B cell (primary cell): ENCODE data around the gene OFD1. TPM values are rescaled to one million over a fixed set of nuclear protein-coding genes. Genes with fewer than 3 reads are reported as not detected.

Source experiments
- ATAC-seq: fragments of 200-7000 bp; cut with Tn5 transposase; one replicate; pipeline ENCODE4 v1.10.0; 2021; ENCODE audit warnings: low read depth, mild to moderate bottlenecking, moderate number of reproducible peaks, moderate library complexity
- CTCF ChIA-PET: fragments of 350-600 bp; sonication (Branson Sonifier 250); formaldehyde crosslinking; loops from one replicate; lab custom pipeline; 2021; ENCODE audit warnings: antibody characterized with exemption, inconsistent platforms; lab: Charles Lee
- POLR2A ChIA-PET: fragments of 350-600 bp; sonication (Branson Sonifier 250); formaldehyde crosslinking; loops from one replicate; lab custom pipeline; 2021; ENCODE audit warnings: antibody characterized with exemption; lab: Charles Lee
- DNase-seq: peaks from one replicate; pipeline ENCODE4 v3.0.0; 2013
- H2AFZ ChIP-seq: 2 replicates; pipeline ENCODE4 v1.6.1; 2012; ENCODE audit warnings: mild to moderate bottlenecking, low read depth, low read length; ENCODE audit not compliant: insufficient read depth, poor library complexity, severe bottlenecking
- H3K27ac ChIP-seq, 2 donors: 1 replicate in 1 of 2; 2 replicates in 1 of 2; pipeline ENCODE4 v1.5.1; 2012 to 2013; ENCODE audit warnings: low read length in 2 of 2, mild to moderate bottlenecking in 2 of 2, moderate library complexity in 1 of 2
- H3K27me3 ChIP-seq, 4 experiments: fragments of 200-600 bp in 1 of 4; sonication (generic) in 1 of 4; replicated peaks in 1 of 4; 1 replicate in 2 of 4; 2 replicates in 2 of 4; pipeline versions ENCODE4 v1.6.1 to v1.7.0; 2013 to 2016; ENCODE audit warnings: low read length in 3 of 4, mild to moderate bottlenecking in 2 of 4, mixed read lengths in 1 of 4, moderate library complexity in 1 of 4; ENCODE audit not compliant: insufficient read depth in 4 of 4, control insufficient read depth in 3 of 4; ENCODE audit errors: control extremely low read depth in 1 of 4
- H3K36me3 ChIP-seq, 2 experiments: replicated peaks in 1 of 2; 1 replicate in 1 of 2; 2 replicates in 1 of 2; pipeline versions ENCODE4 v1.6.1 to v1.7.1; 2013; ENCODE audit warnings: low read length in 1 of 2; ENCODE audit not compliant: insufficient read depth in 2 of 2, control insufficient read depth in 1 of 2; ENCODE audit errors: control extremely low read depth in 1 of 2, extremely low read depth in 1 of 2
- H3K4me1 ChIP-seq, 2 donors: fragments of 200-600 bp in 1 of 2; sonication (generic) in 1 of 2; 1 replicate in 1 of 2; 2 replicates in 1 of 2; pipeline versions ENCODE4 v1.5.1 to v1.6.1; 2013 to 2017; ENCODE audit warnings: low read length in 2 of 2; ENCODE audit not compliant: control insufficient read depth in 2 of 2, insufficient read depth in 2 of 2
- H3K4me2 ChIP-seq: replicated peaks from 2 replicates; pipeline ENCODE3; 2012; ENCODE audit warnings: mild to moderate bottlenecking, low read depth, low read length; ENCODE audit not compliant: poor library complexity, severe bottlenecking
- H3K4me3 ChIP-seq, 5 experiments: fragments of 200-600 bp in 1 of 5; sonication (generic) in 1 of 5; 1 replicate in 3 of 5; 2 replicates in 2 of 5; pipeline versions ENCODE4 v1.5.1 to v1.7.0; 2011 to 2016; ENCODE audit warnings: low read length in 4 of 5, mild to moderate bottlenecking in 4 of 5, low read depth in 2 of 5, control low read depth in 1 of 5, moderate library complexity in 1 of 5; ENCODE audit not compliant: insufficient read depth in 1 of 5; ENCODE audit errors: control extremely low read depth in 1 of 5, extremely low read depth in 1 of 5
- H3K79me2 ChIP-seq: fragments of 200-600 bp; sonication (generic); one replicate; pipeline ENCODE4 v1.6.0; 2016; ENCODE audit warnings: low read length; ENCODE audit not compliant: control insufficient read depth, insufficient read depth
- H3K9ac ChIP-seq: fragments of 200-600 bp; sonication (generic); 2 replicates; pipeline ENCODE4 v1.6.1; 2017; ENCODE audit warnings: mild to moderate bottlenecking, low read length, moderate library complexity
- H3K9me3 ChIP-seq, 3 donors: one replicate each; pipeline versions ENCODE4 v1.6.1 to v1.7.1; 2013; ENCODE audit warnings: low read length in 2 of 3; ENCODE audit not compliant: control insufficient read depth in 2 of 3, insufficient read depth in 1 of 3; ENCODE audit errors: control extremely low read depth in 1 of 3
- H4K20me1 ChIP-seq: 2 replicates; pipeline ENCODE4 v1.6.0; 2012; ENCODE audit warnings: mild to moderate bottlenecking, low read length; ENCODE audit not compliant: insufficient read depth, control insufficient read depth, poor library complexity, severe bottlenecking
- H3K27ac Mint-ChIP-seq: one replicate; pipeline ENCODE4 v1.8.0; 2021; ENCODE audit warnings: mixed read lengths
- H3K27me3 Mint-ChIP-seq: one replicate; pipeline ENCODE4 v1.8.0; 2021; ENCODE audit warnings: mixed read lengths
- H3K4me1 Mint-ChIP-seq: one replicate; pipeline ENCODE4 v1.8.0; 2021; ENCODE audit warnings: mixed read lengths
- H3K4me3 Mint-ChIP-seq: one replicate; pipeline ENCODE4 v1.8.0; 2021; ENCODE audit warnings: mixed read lengths
- H3K9me3 Mint-ChIP-seq: one replicate; pipeline ENCODE4 v1.8.0; 2022; ENCODE audit warnings: mixed read lengths; ENCODE audit not compliant: insufficient read depth
- EZH2 ChIP-seq: IDR thresholded peaks from 2 replicates; pipeline ENCODE4 v1.6.1; 2012; ENCODE audit warnings: borderline replicate concordance, low read depth, mild to moderate bottlenecking, moderate library complexity, low read length; ENCODE audit not compliant: insufficient read depth, poor library complexity, severe bottlenecking
- WGBS: methylation state at CpG from one replicate; pipeline ENCODE4 v1.1.5; 2013; ENCODE audit warnings: missing lambda C conversion rate; ENCODE audit not compliant: insufficient coverage; 5-methylcytosine and 5-hydroxymethylcytosine counted together
- intact Hi-C: fragments of 100-400 bp; cut with micrococcal nuclease; formaldehyde crosslinking; loops from one replicate; pipeline ENCODE4 v1.10.0; 2022
- polyA plus RNA-seq: library from polyadenylated mRNA; depleted of rRNA; stranded (reverse); fragments of >200 nt; gene quantifications from 2 replicates; pipeline ENCODE4 v1.2.3, GENCODE V29; 2012
- total RNA-seq, 2 donors: library from RNA; stranded (reverse); fragments of 120-200 nt in 1 of 2; gene quantifications; 1 replicate in 1 of 2; 2 replicates in 1 of 2; pipeline versions ENCODE4 v1.2.3 to v1.2.4, GENCODE V29; 2013 to 2022
- TF ChIP-seq, protein P1 (sequence below): fragments of 200-600 bp; IDR thresholded peaks from one replicate; pipeline ENCODE4 v1.8.0; 2022; ENCODE audit warnings: antibody characterized with exemption, mild to moderate bottlenecking

OFD1 gene
- total and polyA plus RNA-seq, 2 donors (not counting 1 experiment from before 2014, with no cell fraction given) = 40.6 to 84.9 TPM

DNA sequence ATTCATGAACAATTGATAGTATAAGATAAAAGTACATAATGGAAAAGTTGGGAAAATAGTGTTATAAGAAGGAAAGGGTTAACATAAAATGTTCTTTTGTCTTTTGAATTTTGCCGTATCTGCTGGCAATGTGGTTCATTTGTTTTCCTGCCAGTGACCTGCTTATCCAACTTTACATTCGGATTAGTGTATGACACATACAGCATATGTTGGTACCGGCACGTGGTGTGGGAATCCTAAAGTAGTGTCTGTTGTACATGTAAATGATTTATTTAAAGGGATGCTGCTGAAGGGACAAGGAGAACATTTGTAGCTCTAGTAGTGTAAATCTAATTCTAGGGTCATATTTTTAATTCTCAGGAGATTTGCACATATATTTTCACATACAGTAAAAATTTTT, 34.2 kb upstream of the OFD1 start:
- DNase-seq = no peak
- intact Hi-C loops = no loop called here
- H3K9me3 ChIP-seq = no peaks in the 10 kb centered on the region
- H3K4me2 ChIP-seq = no peak overlapping the region
- peaks cover 22% of the 10 kb centered on the region for H4K20me1 ChIP-seq
- H3K27me3 ChIP-seq = no peaks in the 10 kb centered on the region
- H3K9ac ChIP-seq = no peak overlapping the region
- ChIA-PET CTCF (interaction anchor here (0.7 kb wide), 1 partner anchor 835 kb away, joined by 3 read pairs; no protein-coding TSS in a partner anchor), POLR2A (interaction anchor here (0.7 kb wide), 1 partner anchor 262 kb away, joined by 4 read pairs; no protein-coding TSS in a partner anchor)
- Mint-ChIP-seq H3K27ac (no peak overlapping the region), H3K4me3 (no peak overlapping the region), H3K4me1 (peaks cover 69% of the 10 kb centered on the region), H3K27me3 (no peaks in the 10 kb centered on the region), H3K9me3 (no peaks in the 10 kb centered on the region)
- TF ChIP-seq EZH2 = no peak
- TF ChIP-seq, protein P1, sequence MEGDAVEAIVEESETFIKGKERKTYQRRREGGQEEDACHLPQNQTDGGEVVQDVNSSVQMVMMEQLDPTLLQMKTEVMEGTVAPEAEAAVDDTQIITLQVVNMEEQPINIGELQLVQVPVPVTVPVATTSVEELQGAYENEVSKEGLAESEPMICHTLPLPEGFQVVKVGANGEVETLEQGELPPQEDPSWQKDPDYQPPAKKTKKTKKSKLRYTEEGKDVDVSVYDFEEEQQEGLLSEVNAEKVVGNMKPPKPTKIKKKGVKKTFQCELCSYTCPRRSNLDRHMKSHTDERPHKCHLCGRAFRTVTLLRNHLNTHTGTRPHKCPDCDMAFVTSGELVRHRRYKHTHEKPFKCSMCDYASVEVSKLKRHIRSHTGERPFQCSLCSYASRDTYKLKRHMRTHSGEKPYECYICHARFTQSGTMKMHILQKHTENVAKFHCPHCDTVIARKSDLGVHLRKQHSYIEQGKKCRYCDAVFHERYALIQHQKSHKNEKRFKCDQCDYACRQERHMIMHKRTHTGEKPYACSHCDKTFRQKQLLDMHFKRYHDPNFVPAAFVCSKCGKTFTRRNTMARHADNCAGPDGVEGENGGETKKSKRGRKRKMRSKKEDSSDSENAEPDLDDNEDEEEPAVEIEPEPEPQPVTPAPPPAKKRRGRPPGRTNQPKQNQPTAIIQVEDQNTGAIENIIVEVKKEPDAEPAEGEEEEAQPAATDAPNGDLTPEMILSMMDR = no peak
- no peak overlapping the region for H3K4me3 ChIP-seq
- 94% methylated on average over 3 of the region's 4 CpGs for WGBS
- no peak overlapping the region for H3K27ac ChIP-seq
- no peak for ATAC-seq
- H3K4me1 ChIP-seq = peaks cover 39 to 57% of the 10 kb centered on the region in 2 donors
- no peak overlapping the region for H2AFZ ChIP-seq
- H3K36me3 ChIP-seq = peaks cover 0 to 2% of the 10 kb centered on the region in 2 experiments
- peaks cover 75% of the 10 kb centered on the region for H3K79me2 ChIP-seq

- 80% methylated on average over 1 of the region's 5 CpGs for WGBS
- H3K4me3 Mint-ChIP-seq = no peak overlapping the region
- no peak overlapping the region for H3K27ac Mint-ChIP-seq
- intact Hi-C loops = no loop called here
- H3K27me3 Mint-ChIP-seq = no peaks in the 10 kb centered on the region
- POLR2A ChIA-PET = no interaction called here
- ATAC-seq = no peak
- H3K36me3 ChIP-seq = peaks cover 0 to 2% of the 10 kb centered on the region in 2 experiments
- H3K27me3 ChIP-seq = no peaks in the 10 kb centered on the region
- peaks cover 22% of the 10 kb centered on the region for H4K20me1 ChIP-seq
- CTCF ChIA-PET = interaction anchor here (0.9 kb wide), 1 partner anchor 43 kb away, joined by 3 read pairs; no protein-coding TSS in a partner anchor
- no peak overlapping the region for H2AFZ ChIP-seq
- no peak overlapping the region for H3K4me3 ChIP-seq
- peaks cover 54% of the 10 kb centered on the region for H3K4me1 Mint-ChIP-seq
- H3K27ac ChIP-seq = no peak overlapping the region
- TF ChIP-seq, protein P1 = no peak
- no peak for TF ChIP-seq EZH2
- no peak for DNase-seq
- no peaks in the 10 kb centered on the region for H3K9me3 Mint-ChIP-seq
- H3K9ac ChIP-seq = no peak overlapping the region
- H3K9me3 ChIP-seq = no peaks in the 10 kb centered on the region
- H3K4me2 ChIP-seq = no peak overlapping the region
- H3K79me2 ChIP-seq = peaks cover 65% of the 10 kb centered on the region
- peaks cover 28 to 42% of the 10 kb centered on the region in 2 donors for H3K4me1 ChIP-seq
These were observed 32.3 kb upstream of the OFD1 start for GRCh38 chrX:13702111-13702789.
